Loucy (cell line): ENCODE data around the gene DSCAM.

Experiments used
- H2AFZ ChIP-seq: fragments of 200-600 bp; sonication (generic); 2 replicates; pipeline ENCODE4 v1.6.0; 2016; ENCODE audit warnings: antibody characterized with exemption, mild to moderate bottlenecking, low read length, moderate library complexity
- H3F3A ChIP-seq: fragments of 200-600 bp; 2 replicates; pipeline ENCODE4 v1.6.0; 2016; ENCODE audit warnings: antibody characterized with exemption, low read depth, mild to moderate bottlenecking
- H3K27me3 ChIP-seq: fragments of 200-600 bp; sonication (generic); 2 replicates; pipeline ENCODE4 v1.6.1; 2014; ENCODE audit warnings: low read length, mild to moderate bottlenecking; ENCODE audit not compliant: insufficient read depth, poor library complexity, severe bottlenecking
- H3K36me3 ChIP-seq: fragments of 200-600 bp; sonication (generic); 2 replicates; pipeline ENCODE4 v1.6.1; 2016; ENCODE audit warnings: low read length; ENCODE audit not compliant: insufficient read depth
- H3K4me1 ChIP-seq: fragments of 200-600 bp; sonication (generic); 2 replicates; pipeline ENCODE4 v1.5.1; 2014; ENCODE audit warnings: low read length, mild to moderate bottlenecking; ENCODE audit not compliant: insufficient read depth, poor library complexity, severe bottlenecking
- H3K4me2 ChIP-seq: fragments of 200-600 bp; sonication (generic); 2 replicates; pipeline ENCODE4 v1.6.0; 2014; ENCODE audit warnings: antibody characterized with exemption, low read length, low read depth, mild to moderate bottlenecking; ENCODE audit not compliant: poor library complexity, severe bottlenecking
- H3K4me3 ChIP-seq: fragments of 200-600 bp; sonication (generic); 2 replicates; pipeline ENCODE4 v1.5.1; 2014; ENCODE audit warnings: low read length, mild to moderate bottlenecking, mixed read lengths; ENCODE audit not compliant: poor library complexity, severe bottlenecking
- H3K79me2 ChIP-seq: fragments of 200-600 bp; sonication (generic); 2 replicates; pipeline ENCODE4 v1.6.1; 2014; ENCODE audit warnings: low read length; ENCODE audit not compliant: insufficient read depth
- H3K9ac ChIP-seq: fragments of 200-600 bp; sonication (generic); 2 replicates; pipeline ENCODE4 v1.6.0; 2014; ENCODE audit warnings: mild to moderate bottlenecking, low read depth, low read length, moderate library complexity; ENCODE audit not compliant: poor library complexity, severe bottlenecking
- H3K9me2 ChIP-seq: fragments of 200-600 bp; sonication (generic); replicated peaks from 2 replicates; pipeline ENCODE4 v1.6.1; 2016; ENCODE audit warnings: low read depth, low read length, mixed read lengths
- H3K9me3 ChIP-seq: fragments of 200-600 bp; sonication (generic); 2 replicates; pipeline ENCODE4 v1.6.1; 2014; ENCODE audit warnings: mild to moderate bottlenecking, antibody characterized with exemption, low read length, low read depth; ENCODE audit not compliant: insufficient read depth
- H4K20me1 ChIP-seq: fragments of 200-600 bp; sonication (generic); 2 replicates; pipeline ENCODE4 v1.6.0; 2014; ENCODE audit warnings: antibody characterized with exemption, low read length, mild to moderate bottlenecking; ENCODE audit not compliant: insufficient read depth, poor library complexity, severe bottlenecking
- EZH2phosphoT487 ChIP-seq: fragments of 200-600 bp; IDR thresholded peaks from 2 replicates; pipeline ENCODE4 v1.6.1; 2018; ENCODE audit warnings: antibody characterized with exemption, mild to moderate bottlenecking, moderate library complexity, borderline replicate concordance
- TF ChIP-seq, protein P1 (sequence below): fragments of 200-600 bp; sonication (generic); conservative IDR thresholded peaks from 2 replicates; pipeline ENCODE4 v1.5.1; 2014; ENCODE audit warnings: mild to moderate bottlenecking, antibody characterized with exemption, low read length

DSCAM gene

DNA sequence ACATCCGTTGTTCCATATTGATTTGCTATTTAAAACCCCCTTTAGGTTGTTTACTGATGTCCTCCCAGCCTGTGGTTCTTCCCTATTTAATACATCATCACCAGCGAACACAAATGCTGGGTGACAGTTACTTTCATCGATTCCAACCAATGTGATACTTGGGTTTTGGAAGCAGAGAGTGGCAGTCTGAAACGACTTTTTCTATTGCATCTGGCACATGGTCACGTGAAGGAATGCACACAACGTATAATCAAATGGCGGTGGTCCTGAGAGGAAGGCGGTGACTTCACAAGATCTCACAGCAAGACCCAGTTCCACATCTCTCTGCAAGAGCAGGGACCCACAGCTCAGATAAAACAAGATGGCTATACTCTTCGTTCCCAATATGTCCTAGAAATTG is 213.9 kb downstream of the DSCAM start:
- no peaks in the 10 kb centered on the region; the same call in 1 of the 2 replicates for H3K9me3 ChIP-seq
- no peaks in the 10 kb centered on the region for H3K9me2 ChIP-seq
- no peaks in the 10 kb centered on the region for H3K36me3 ChIP-seq
- H3K79me2 ChIP-seq = no peaks in the 10 kb centered on the region
- no peak overlapping the region for H2AFZ ChIP-seq
- no peak for TF ChIP-seq EZH2phosphoT487
- TF ChIP-seq, protein P1, sequence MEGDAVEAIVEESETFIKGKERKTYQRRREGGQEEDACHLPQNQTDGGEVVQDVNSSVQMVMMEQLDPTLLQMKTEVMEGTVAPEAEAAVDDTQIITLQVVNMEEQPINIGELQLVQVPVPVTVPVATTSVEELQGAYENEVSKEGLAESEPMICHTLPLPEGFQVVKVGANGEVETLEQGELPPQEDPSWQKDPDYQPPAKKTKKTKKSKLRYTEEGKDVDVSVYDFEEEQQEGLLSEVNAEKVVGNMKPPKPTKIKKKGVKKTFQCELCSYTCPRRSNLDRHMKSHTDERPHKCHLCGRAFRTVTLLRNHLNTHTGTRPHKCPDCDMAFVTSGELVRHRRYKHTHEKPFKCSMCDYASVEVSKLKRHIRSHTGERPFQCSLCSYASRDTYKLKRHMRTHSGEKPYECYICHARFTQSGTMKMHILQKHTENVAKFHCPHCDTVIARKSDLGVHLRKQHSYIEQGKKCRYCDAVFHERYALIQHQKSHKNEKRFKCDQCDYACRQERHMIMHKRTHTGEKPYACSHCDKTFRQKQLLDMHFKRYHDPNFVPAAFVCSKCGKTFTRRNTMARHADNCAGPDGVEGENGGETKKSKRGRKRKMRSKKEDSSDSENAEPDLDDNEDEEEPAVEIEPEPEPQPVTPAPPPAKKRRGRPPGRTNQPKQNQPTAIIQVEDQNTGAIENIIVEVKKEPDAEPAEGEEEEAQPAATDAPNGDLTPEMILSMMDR = no peak
- H4K20me1 ChIP-seq = no peaks in the 10 kb centered on the region
- no peak overlapping the region for H3K9ac ChIP-seq
- H3K4me2 ChIP-seq = no peak overlapping the region
- no peaks in the 10 kb centered on the region for H3K27me3 ChIP-seq
- no peaks in the 10 kb centered on the region for H3F3A ChIP-seq
- H3K4me1 ChIP-seq = no peaks in the 10 kb centered on the region
- H3K4me3 ChIP-seq = no peak overlapping the region

DNA sequence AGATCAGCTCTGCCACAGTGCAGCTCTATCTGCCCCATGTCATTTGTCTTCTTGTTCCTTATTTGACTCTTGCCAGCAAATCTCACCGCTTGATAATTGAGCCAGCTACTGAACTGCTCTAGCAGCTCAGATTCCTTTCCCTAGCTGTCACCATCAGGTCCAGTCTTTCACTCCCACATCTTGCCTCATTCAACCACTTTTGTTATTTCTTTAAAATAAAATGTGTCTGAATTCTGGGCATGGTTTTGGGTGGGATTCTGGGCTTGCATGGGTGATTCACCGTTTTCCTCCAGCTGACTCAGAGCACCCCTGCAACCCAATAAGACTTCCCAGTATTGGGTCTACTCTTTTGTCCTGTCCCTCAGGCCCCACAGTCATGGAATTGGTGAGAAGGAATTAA is 215.7 kb downstream of the DSCAM start:
- Histone ChIP-seq H4K20me1 (no peaks in the 10 kb centered on the region), H3F3A (no peaks in the 10 kb centered on the region), H3K4me3 (no peak overlapping the region), H3K79me2 (no peaks in the 10 kb centered on the region), H3K9me3 (no peaks in the 10 kb centered on the region; the same call in 1 of the 2 replicates), H3K9ac (no peak overlapping the region), H3K4me1 (no peaks in the 10 kb centered on the region), H3K36me3 (no peaks in the 10 kb centered on the region), H3K27me3 (no peaks in the 10 kb centered on the region), H2AFZ (no peak overlapping the region), H3K9me2 (no peaks in the 10 kb centered on the region), H3K4me2 (no peak overlapping the region)
- TF ChIP-seq, protein P1 = no peak
- TF ChIP-seq EZH2phosphoT487 = no peak

DNA sequence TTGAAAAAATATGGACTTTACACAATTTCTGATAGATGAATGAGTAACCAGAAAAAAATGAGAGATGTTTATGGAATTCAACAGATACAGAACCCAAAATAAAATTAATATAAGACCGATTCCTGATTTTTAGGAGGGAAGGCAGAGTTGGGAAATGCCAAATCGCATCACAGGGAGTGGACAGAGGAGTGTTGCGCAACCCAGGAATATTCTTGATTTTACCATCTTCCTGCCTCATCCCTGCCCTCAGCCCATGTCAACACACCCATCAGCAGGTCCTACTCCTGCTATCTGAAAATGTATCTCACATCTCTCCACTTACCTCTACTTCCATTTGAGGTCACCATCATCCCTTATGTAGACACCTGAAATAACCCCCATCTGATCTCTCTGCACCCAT is 221.0 kb downstream of the DSCAM start:
- no peaks in the 10 kb centered on the region for H3K36me3 ChIP-seq
- no peak overlapping the region for H2AFZ ChIP-seq
- H3K9me2 ChIP-seq = no peaks in the 10 kb centered on the region
- H3K9ac ChIP-seq = no peak overlapping the region
- H4K20me1 ChIP-seq = no peaks in the 10 kb centered on the region
- no peaks in the 10 kb centered on the region for H3K79me2 ChIP-seq
- H3K4me3 ChIP-seq = no peak overlapping the region
- no peak for TF ChIP-seq EZH2phosphoT487
- TF ChIP-seq, protein P1 = no peak
- H3K27me3 ChIP-seq = no peaks in the 10 kb centered on the region
- no peak overlapping the region for H3K4me2 ChIP-seq
- no peaks in the 10 kb centered on the region; the same call in 1 of the 2 replicates for H3K9me3 ChIP-seq
- no peaks in the 10 kb centered on the region for H3F3A ChIP-seq
- no peaks in the 10 kb centered on the region for H3K4me1 ChIP-seq
